Measurements from ENCODE around the gene RIPOR3.
"Not testable (repeated sequence)": the region's sequence is repeated elsewhere in the genome, so short reads cannot be mapped to it uniquely, and the experiment has no call there.

RIPOR3 gene

DNA sequence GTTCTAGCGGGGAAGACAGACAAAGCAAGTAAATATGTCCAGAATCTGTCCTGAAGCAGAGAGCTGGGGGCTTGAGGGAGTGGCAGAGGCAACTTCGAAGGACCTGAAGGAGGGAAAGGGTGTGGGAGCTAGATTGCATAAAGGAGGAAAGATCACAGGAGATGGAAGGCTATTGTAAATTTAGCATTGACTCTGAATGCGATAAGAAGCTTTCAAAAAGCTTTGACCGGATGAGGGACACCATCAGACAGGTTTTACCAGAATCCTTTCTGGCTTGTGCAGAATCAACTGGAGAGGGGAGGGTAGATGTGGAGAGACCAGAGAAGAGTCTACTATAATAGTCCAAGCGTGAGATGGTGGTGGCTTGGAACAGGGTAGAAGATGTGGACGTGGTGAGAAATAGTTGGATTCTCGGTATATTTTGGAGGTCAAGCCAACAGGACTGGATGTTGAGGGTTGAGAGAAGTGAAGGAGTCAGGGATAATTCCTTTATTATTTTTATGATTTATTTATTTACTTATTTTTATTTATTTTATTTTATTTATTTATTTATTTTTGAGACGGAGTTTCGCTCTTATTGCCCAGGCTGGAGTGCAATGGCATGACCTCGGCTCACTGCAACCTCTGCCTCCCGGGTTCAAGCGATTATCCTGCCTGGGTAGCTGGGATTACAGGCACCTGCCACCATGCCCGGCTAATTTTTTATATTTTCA is 19.9 kb upstream of the RIPOR3 start:
- in situ Hi-C loops (cut with MboI; ENCODE audit: low sequenced_read_pairs, unreplicated experiment), result no loop called here

DNA sequence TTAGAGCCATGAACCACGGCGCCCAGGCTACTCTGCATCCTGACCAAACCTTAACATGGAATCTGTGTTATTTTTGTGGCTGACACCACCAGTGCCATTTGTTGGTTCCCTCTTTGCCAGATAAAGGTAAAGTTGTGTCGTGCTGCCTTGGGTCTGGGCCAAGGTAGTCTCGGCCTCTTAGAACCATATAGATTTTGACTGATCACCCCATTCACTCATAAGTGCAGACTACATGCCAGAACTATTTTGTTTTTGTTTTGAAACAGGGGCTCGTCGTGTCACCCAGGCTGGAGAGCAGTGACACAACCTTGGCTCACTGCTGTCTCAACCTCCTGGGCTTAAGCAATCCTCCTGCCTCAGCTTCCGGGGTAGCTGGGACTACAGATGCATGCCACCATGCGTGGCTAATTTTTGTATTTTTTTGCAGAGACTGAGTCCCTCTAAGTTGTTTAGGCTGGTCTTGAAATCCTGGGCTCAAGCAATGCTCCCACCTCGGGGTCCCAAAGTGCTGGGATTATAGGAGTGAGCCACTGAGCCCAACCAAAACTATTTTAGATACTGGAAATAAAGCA is 19.2 kb upstream of the RIPOR3 start:
- in situ Hi-C loops (cut with MboI; ENCODE audit: low sequenced_read_pairs, unreplicated experiment), result no loop called here
- DNase-seq (ENCODE audit: low spot score), result no peak
- TF ChIP-seq, protein P1, sequence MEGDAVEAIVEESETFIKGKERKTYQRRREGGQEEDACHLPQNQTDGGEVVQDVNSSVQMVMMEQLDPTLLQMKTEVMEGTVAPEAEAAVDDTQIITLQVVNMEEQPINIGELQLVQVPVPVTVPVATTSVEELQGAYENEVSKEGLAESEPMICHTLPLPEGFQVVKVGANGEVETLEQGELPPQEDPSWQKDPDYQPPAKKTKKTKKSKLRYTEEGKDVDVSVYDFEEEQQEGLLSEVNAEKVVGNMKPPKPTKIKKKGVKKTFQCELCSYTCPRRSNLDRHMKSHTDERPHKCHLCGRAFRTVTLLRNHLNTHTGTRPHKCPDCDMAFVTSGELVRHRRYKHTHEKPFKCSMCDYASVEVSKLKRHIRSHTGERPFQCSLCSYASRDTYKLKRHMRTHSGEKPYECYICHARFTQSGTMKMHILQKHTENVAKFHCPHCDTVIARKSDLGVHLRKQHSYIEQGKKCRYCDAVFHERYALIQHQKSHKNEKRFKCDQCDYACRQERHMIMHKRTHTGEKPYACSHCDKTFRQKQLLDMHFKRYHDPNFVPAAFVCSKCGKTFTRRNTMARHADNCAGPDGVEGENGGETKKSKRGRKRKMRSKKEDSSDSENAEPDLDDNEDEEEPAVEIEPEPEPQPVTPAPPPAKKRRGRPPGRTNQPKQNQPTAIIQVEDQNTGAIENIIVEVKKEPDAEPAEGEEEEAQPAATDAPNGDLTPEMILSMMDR (IDR thresholded peaks at IDR 0.05; ENCODE audit: borderline replicate concordance, control extremely low read depth, extremely low read depth, insufficient read depth, missing control alignments), result no peak

More for the DNA sequence above, 19.9 kb upstream of the RIPOR3 start:
- TF ChIP-seq, protein P1 (IDR thresholded peaks at IDR 0.05; ENCODE audit: borderline replicate concordance, control extremely low read depth, extremely low read depth, insufficient read depth, missing control alignments), result no peak
- DNase-seq (ENCODE audit: low spot score), result no peak

DNA sequence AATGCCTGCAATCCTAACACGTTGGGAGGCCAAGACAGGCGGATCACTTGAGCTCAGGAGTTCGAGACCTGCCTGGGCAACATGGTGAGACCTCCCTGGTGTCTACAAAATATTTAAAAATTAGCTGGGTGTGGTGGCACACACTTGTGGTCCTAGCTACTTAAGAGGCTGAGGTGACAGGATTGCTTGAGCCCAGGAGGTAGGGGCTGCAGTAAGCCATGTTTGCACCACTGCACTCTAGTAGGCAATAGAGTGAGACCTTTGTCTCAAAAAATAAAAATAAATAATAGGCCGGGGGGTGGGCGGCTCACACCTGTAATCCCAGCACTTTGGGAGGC is 18.3 kb upstream of the RIPOR3 start:
- TF ChIP-seq, protein P1 (IDR thresholded peaks at IDR 0.05; ENCODE audit: borderline replicate concordance, control extremely low read depth, extremely low read depth, insufficient read depth, missing control alignments), result no peak
- DNase-seq (ENCODE audit: low spot score), result no peak
- in situ Hi-C loops (cut with MboI; ENCODE audit: low sequenced_read_pairs, unreplicated experiment), result no loop called here

DNA sequence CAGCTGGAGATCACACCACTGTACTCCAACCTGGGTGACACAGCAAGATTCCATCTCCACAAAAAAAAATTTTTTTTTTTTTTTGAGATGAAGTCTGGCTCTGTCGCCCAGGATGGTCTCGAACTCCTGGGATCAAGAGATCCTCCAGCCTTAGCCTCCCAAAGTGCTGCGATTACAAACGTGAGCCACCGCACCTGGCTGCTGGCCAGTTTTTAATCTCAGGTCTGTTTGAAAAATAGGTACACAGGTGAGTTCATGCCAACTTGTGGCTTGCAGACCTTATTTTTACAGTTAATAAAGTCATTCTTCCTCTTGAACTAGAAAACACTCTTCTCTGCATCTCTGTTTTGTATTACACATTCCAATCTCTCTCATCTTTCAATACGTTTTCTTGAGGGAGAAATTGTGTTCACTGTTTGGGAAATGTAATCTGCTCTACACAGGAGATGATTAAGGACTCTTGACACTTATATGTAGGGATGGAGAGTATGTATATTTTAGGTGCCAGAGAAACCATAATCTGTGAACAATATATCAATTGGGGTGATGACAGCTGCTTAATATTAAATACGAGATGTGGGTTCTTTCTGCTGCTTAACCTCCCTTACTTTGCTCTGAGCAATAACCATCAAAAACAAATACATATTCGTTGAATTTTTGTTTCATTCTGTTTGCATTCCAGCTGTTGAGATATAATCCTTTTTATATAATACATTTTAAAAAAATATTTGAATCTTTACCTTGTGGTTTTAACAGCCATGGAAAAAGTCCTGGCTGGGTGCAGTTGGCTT is 17.7 kb upstream of the RIPOR3 start:
- no peak for DNase-seq (ENCODE audit: low spot score)
- in situ Hi-C loops (cut with MboI; ENCODE audit: low sequenced_read_pairs, unreplicated experiment), result no loop called here
- TF ChIP-seq, protein P1 (IDR thresholded peaks at IDR 0.05; ENCODE audit: borderline replicate concordance, control extremely low read depth, extremely low read depth, insufficient read depth, missing control alignments), result no peak

DNA sequence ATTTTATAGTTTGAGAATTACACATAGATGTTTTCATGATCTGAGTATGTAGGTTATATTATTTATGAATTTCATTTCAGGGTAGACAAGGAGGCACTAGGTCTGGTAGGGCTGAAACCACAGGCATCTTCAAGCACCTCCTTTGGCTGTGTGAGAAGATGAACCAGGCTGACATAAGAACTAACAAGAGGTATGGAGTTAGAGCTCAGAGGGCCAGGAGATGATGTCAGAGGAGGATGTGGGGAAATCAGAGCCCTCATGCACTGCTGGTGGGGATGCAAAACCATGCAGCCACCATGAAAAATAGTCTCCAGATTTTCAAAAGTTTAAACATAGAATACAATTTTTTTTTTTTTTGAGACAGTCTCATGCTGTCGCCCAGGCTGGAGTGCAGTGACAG is 13.6 kb upstream of the RIPOR3 start:
- in situ Hi-C loops (cut with MboI; ENCODE audit: low sequenced_read_pairs, unreplicated experiment), result no loop called here
- TF ChIP-seq, protein P1 (IDR thresholded peaks at IDR 0.05; ENCODE audit: borderline replicate concordance, control extremely low read depth, extremely low read depth, insufficient read depth, missing control alignments), result no peak
- DNase-seq (ENCODE audit: low spot score), result no peak

DNA sequence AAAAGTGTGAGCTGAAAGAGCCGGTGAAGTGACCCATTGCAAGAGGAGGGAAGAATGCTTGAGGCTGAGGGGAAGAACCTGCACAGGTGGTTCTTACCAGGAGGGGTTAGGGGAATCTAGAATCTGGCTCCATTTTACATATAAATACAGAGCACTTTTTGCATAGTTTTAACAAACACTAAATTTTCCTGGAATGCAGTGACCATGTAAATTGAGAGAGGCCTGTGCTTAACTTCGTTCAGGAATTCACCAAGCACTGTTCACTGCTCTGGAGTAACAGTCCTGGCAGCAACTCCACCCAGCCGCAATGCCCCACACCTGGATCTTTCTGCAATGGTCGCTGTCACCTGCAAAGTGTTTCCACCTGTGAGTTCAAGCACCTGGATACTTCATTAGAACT is 13.2 kb upstream of the RIPOR3 start:
- in situ Hi-C loops (cut with MboI; ENCODE audit: low sequenced_read_pairs, unreplicated experiment), result no loop called here
- no peak for DNase-seq (ENCODE audit: low spot score)
- TF ChIP-seq, protein P1 (IDR thresholded peaks at IDR 0.05; ENCODE audit: borderline replicate concordance, control extremely low read depth, extremely low read depth, insufficient read depth, missing control alignments), result no peak

DNA sequence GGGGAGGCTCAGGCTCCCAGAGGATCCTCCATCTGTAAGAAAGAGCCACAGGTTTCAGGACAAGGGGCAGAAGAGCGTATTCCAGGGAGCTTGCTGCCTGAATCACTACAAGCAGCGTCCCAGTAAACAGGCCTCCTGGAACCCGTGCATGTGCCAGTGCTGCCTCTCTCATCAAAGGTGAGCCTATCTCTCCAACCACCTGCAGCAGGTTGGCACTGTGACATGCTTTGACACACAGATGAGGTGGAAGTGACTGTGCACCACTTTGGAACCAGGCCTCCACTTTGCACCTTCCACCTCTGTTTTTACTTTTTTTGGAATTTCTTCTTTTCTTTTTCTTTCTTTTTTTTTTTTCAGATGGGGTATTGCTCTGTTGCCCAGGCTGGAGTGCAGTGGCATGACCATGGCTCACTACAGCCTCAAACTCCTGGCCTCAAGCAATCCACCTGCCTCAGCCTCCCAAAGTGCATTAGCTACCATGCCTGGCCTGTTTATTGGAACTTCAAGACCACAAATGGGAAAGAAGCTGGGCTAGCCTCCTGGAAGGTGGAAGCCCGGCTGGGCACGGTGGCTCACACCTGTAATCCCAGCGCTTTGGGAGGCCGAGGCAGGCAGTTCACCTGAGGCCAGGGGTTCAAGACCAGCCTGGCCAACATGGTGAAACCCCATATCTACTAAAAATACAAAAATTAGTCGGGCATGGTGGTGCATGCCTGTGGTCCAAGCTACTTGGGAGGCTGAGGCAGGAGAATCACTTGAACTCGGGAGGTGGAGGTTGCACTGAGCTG is 12.5 kb upstream of the RIPOR3 start:
- DNase-seq (ENCODE audit: low spot score); in situ Hi-C loops (cut with MboI; ENCODE audit: low sequenced_read_pairs, unreplicated experiment): not testable (repeated sequence)
